GM21529 (cell line): ENCODE measurements around the gene PHKB.
A peak's percentile ranks its signal among the peaks of the same experiment; 100 is the strongest.
"Not testable (repeated sequence)": the region's sequence is repeated elsewhere in the genome, so short reads cannot be mapped to it uniquely, and the experiment has no call there.

Experiments
- ATAC-seq: cut with Tn5 transposase; IDR thresholded peaks from one replicate; pipeline ENCODE4 v1.9.1; 2021; ENCODE audit not compliant: unreplicated experiment

PHKB gene

GRCh38 chr16:47499700-47500264 lies 38.7 kb downstream of the PHKB start:
- ATAC-seq: no peak

GRCh38 chr16:47503936-47504335 lies 42.8 kb downstream of the PHKB start:
- ATAC-seq: no peak

GRCh38 chr16:47504599-47504998 lies 43.5 kb downstream of the PHKB start:
- no peak for ATAC-seq

- ATAC-seq: no peak
Observed at GRCh38 chr16:47506800-47507199, 45.7 kb downstream of the PHKB start.

GRCh38 chr16:47507701-47508100 lies 46.6 kb downstream of the PHKB start:
- no peak for ATAC-seq

GRCh38 chr16:47511882-47512281 lies 50.8 kb downstream of the PHKB start:
- ATAC-seq: no peak

GRCh38 chr16:47519037-47519436 lies 57.9 kb downstream of the PHKB start:
- no peak for ATAC-seq

- ATAC-seq: no peak
Observed at GRCh38 chr16:47519546-47519945, 58.4 kb downstream of the PHKB start.

- no peak for ATAC-seq
Observed at GRCh38 chr16:47519996-47520679, 59.0 kb downstream of the PHKB start.

- peak; percentile 100 for ATAC-seq
Observed at GRCh38 chr16:47523342-47524006, 62.3 kb downstream of the PHKB start.

- ATAC-seq: no peak
Observed at GRCh38 chr16:47524007-47524405, 62.9 kb downstream of the PHKB start.

- no peak for ATAC-seq
Observed at GRCh38 chr16:47528431-47528830, 67.3 kb downstream of the PHKB start.

GRCh38 chr16:47533744-47534292 lies 72.7 kb downstream of the PHKB start:
- no peak for ATAC-seq

- no peak for ATAC-seq
Observed at GRCh38 chr16:47538472-47538871, 77.3 kb downstream of the PHKB start.

- ATAC-seq: not testable (repeated sequence)
Observed at GRCh38 chr16:47539707-47540670, 78.9 kb downstream of the PHKB start.

- not testable (repeated sequence) for ATAC-seq
Observed at GRCh38 chr16:47541135-47541534, 80.0 kb downstream of the PHKB start.

- ATAC-seq: not testable (repeated sequence)
Observed at GRCh38 chr16:47544255-47544654, 83.1 kb downstream of the PHKB start.

- ATAC-seq: not testable (repeated sequence)
Observed at GRCh38 chr16:47551185-47551584, 90.1 kb downstream of the PHKB start.

- ATAC-seq: not testable (repeated sequence)
Observed at GRCh38 chr16:47551767-47552166, 90.6 kb downstream of the PHKB start.

- ATAC-seq: no peak
Observed at GRCh38 chr16:47553853-47554564, 92.9 kb downstream of the PHKB start.
